ENCODE results near the gene MLH3.
"Not testable (repeated sequence)": the region's sequence is repeated elsewhere in the genome, so short reads cannot be mapped to it uniquely, and the experiment has no call there.

The MLH3 gene

GRCh38 chr14:75050852-75051555, at the start of gene MLH3:
Gene MLH3, minus strand, starts transcription at chr14:75051467. Its CDS starts 1,812 bp downstream, at chr14:75049655.
- peak; percentile 58 to 65 for DNase-seq (ENCODE audit: low read depth in 2 of 2)

GRCh38 chr14:75098682-75099081, 47.4 kb upstream of the MLH3 start:
- no peak for DNase-seq (ENCODE audit: low read depth in 2 of 2)

- DNase-seq (ENCODE audit: low read depth in 2 of 2), result no peak
Measured at GRCh38 chr14:75098212-75098611, 46.9 kb upstream of the MLH3 start.

GRCh38 chr14:75096959-75097358, 45.7 kb upstream of the MLH3 start:
- DNase-seq (ENCODE audit: low read depth in 2 of 2), result no peak

- DNase-seq (ENCODE audit: low read depth in 2 of 2), result no peak
Measured at GRCh38 chr14:75095690-75096089, 44.4 kb upstream of the MLH3 start.

- DNase-seq (ENCODE audit: low read depth in 2 of 2), result no peak
Measured at GRCh38 chr14:75094896-75095295, 43.6 kb upstream of the MLH3 start.

GRCh38 chr14:75092698-75093097, 41.4 kb upstream of the MLH3 start:
- no peak for DNase-seq (ENCODE audit: low read depth in 2 of 2)

GRCh38 chr14:75091251-75091650, 40.0 kb upstream of the MLH3 start:
- no peak for DNase-seq (ENCODE audit: low read depth in 2 of 2)

- DNase-seq (ENCODE audit: low read depth in 2 of 2), result no peak
Measured at GRCh38 chr14:75090353-75090752, 39.1 kb upstream of the MLH3 start.

GRCh38 chr14:75088566-75089373, 37.5 kb upstream of the MLH3 start:
- no peak for DNase-seq (ENCODE audit: low read depth in 2 of 2)

GRCh38 chr14:75088153-75088552, 36.9 kb upstream of the MLH3 start:
- DNase-seq (ENCODE audit: low read depth in 2 of 2), result no peak

- DNase-seq (ENCODE audit: low read depth in 2 of 2), result no peak
Measured at GRCh38 chr14:75084513-75084912, 33.2 kb upstream of the MLH3 start.

GRCh38 chr14:75083271-75083670, 32.0 kb upstream of the MLH3 start:
- no peak for DNase-seq (ENCODE audit: low read depth in 2 of 2)

GRCh38 chr14:75081660-75082229, 30.5 kb upstream of the MLH3 start:
- no peak for DNase-seq (ENCODE audit: low read depth in 2 of 2)

GRCh38 chr14:75079521-75079920, 28.3 kb upstream of the MLH3 start:
- DNase-seq (ENCODE audit: low read depth in 2 of 2), result no peak

GRCh38 chr14:75077794-75078193, 26.5 kb upstream of the MLH3 start:
- DNase-seq (ENCODE audit: low read depth in 2 of 2), result no peak

GRCh38 chr14:75070383-75070782, 19.1 kb upstream of the MLH3 start:
- DNase-seq (ENCODE audit: low read depth in 2 of 2), result no peak

GRCh38 chr14:75069811-75070145, 18.5 kb upstream of the MLH3 start:
- no peak for DNase-seq (ENCODE audit: low read depth in 2 of 2)

- DNase-seq (ENCODE audit: low read depth in 2 of 2), result peak; percentile 32 to 57
Measured at GRCh38 chr14:75069121-75069810, 18.0 kb upstream of the MLH3 start, which contains the start of gene ZC2HC1C. Gene ZC2HC1C, plus strand, starts transcription at chr14:75069641. Its CDS starts 933 bp downstream, at chr14:75070574.

GRCh38 chr14:75068294-75069120, 17.2 kb upstream of the MLH3 start:
- DNase-seq (ENCODE audit: low read depth in 2 of 2), result no peak

- DNase-seq (ENCODE audit: low read depth in 2 of 2), result not testable (repeated sequence)
Measured at GRCh38 chr14:75067765-75068164, 16.5 kb upstream of the MLH3 start.
